GM06990 (cell line): ENCODE measurements around the gene RIN3.

Experiments
- DNase-seq: peaks from one replicate; pipeline ENCODE4 v3.0.0-alpha.2; 2011; ENCODE audit not compliant: insufficient read length; ENCODE audit errors: extremely low read depth
- H3K27me3 ChIP-seq: replicated peaks from 2 replicates; pipeline ENCODE4 v1.6.0; 2011; ENCODE audit warnings: low read length; ENCODE audit not compliant: control insufficient read depth, insufficient read depth
- H3K36me3 ChIP-seq: 2 replicates; pipeline ENCODE4 v1.5.1; 2011; ENCODE audit warnings: low read length; ENCODE audit not compliant: control insufficient read depth, insufficient read depth
- H3K4me3 ChIP-seq: replicated peaks from 2 replicates; pipeline ENCODE4 v1.5.1; 2011; ENCODE audit warnings: low read depth, mild to moderate bottlenecking, control low read depth, low read length
- CTCF ChIP-seq: IDR thresholded peaks from 2 replicates; pipeline ENCODE4 v1.5.1; 2011; ENCODE audit warnings: low read length, control low read depth, mild to moderate bottlenecking, inconsistent platforms; ENCODE audit not compliant: insufficient read depth, poor library complexity, severe bottlenecking

Gene RIN3

GRCh38 chr14:92565040-92565717 is 51.6 kb downstream of the RIN3 start:
- no peak for DNase-seq
- H3K36me3 ChIP-seq, result no peaks in the 10 kb centered on the region; the same call in 1 of the 2 replicates
- H3K4me3 ChIP-seq, result no peak overlapping the region
- no peak for TF ChIP-seq CTCF
- no peaks in the 10 kb centered on the region for H3K27me3 ChIP-seq

- H3K27me3 ChIP-seq, result no peaks in the 10 kb centered on the region
- DNase-seq, result no peak
- no peak overlapping the region for H3K4me3 ChIP-seq
- no peak for TF ChIP-seq CTCF
- no peaks in the 10 kb centered on the region for H3K36me3 ChIP-seq
Observed at GRCh38 chr14:92565718-92566115, 52.1 kb downstream of the RIN3 start.

GRCh38 chr14:92567173-92567725 is 53.7 kb downstream of the RIN3 start:
- no peak overlapping the region for H3K4me3 ChIP-seq
- H3K27me3 ChIP-seq, result no peaks in the 10 kb centered on the region
- no peak for TF ChIP-seq CTCF
- H3K36me3 ChIP-seq, result no peaks in the 10 kb centered on the region
- DNase-seq, result no peak

GRCh38 chr14:92568621-92569479 is 55.3 kb downstream of the RIN3 start:
- DNase-seq, result peak; percentile 52
- no peaks in the 10 kb centered on the region for H3K36me3 ChIP-seq

GRCh38 chr14:92570674-92571262 is 57.2 kb downstream of the RIN3 start:
- no peak for TF ChIP-seq CTCF
- Histone ChIP-seq H3K27me3 (no peaks in the 10 kb centered on the region), H3K36me3 (no peaks in the 10 kb centered on the region), H3K4me3 (no peak overlapping the region)
- DNase-seq, result no peak

More at GRCh38 chr14:92568621-92569479, 55.3 kb downstream of the RIN3 start:
- no peaks in the 10 kb centered on the region for H3K27me3 ChIP-seq
- peak overlapping the region; percentile 22 for H3K4me3 ChIP-seq
- no peak for TF ChIP-seq CTCF
